Activated naive CD4-positive, alpha-beta T cell treated with Interleukin-2 at 50 U/mL for 16 hours (primary cell): ENCODE data around the gene CATSPER4.
A peak's percentile ranks its signal among the peaks of the same experiment; 100 is the strongest.

ENCODE experiments used
- DNase-seq: peaks from one replicate; pipeline ENCODE4 v3.0.0-alpha.2; 2020

CATSPER4 gene

GRCh38 chr1:26190373-26190987 is at the start of gene CATSPER4:
CATSPER4 (plus strand) TSS chr1:26190602; CDS start chr1:26190628, 26 bp downstream.
- no peak for DNase-seq

GRCh38 chr1:26142159-26142558 is 48.2 kb upstream of the CATSPER4 start:
- DNase-seq: no peak

GRCh38 chr1:26145041-26145959 is 45.1 kb upstream of the CATSPER4 start:
- peak; percentile 70 for DNase-seq

GRCh38 chr1:26145960-26146294 is 44.5 kb upstream of the CATSPER4 start:
- DNase-seq: no peak

GRCh38 chr1:26148887-26149286 is 41.5 kb upstream of the CATSPER4 start:
- no peak for DNase-seq

GRCh38 chr1:26153966-26154532 is 36.4 kb upstream of the CATSPER4 start:
- DNase-seq: no peak

GRCh38 chr1:26154750-26155149 is 35.7 kb upstream of the CATSPER4 start:
- DNase-seq: no peak

- no peak for DNase-seq
Observed at GRCh38 chr1:26155370-26156284, 34.8 kb upstream of the CATSPER4 start.

- no peak for DNase-seq
Observed at GRCh38 chr1:26156285-26157038, 33.9 kb upstream of the CATSPER4 start.

- no peak for DNase-seq
Observed at GRCh38 chr1:26158271-26158907, 32.0 kb upstream of the CATSPER4 start.

GRCh38 chr1:26158908-26159742 is 31.3 kb upstream of the CATSPER4 start, which contains the start of gene FAM110D:
FAM110D (plus strand) TSS chr1:26159079; CDS start chr1:26161292, 2,213 bp downstream.
- DNase-seq: no peak

GRCh38 chr1:26159743-26160039 is 30.7 kb upstream of the CATSPER4 start:
- no peak for DNase-seq

- no peak for DNase-seq
Observed at GRCh38 chr1:26160527-26161414, 29.6 kb upstream of the CATSPER4 start.

- peak; percentile 44 for DNase-seq
Observed at GRCh38 chr1:26161415-26162219, 28.8 kb upstream of the CATSPER4 start.

GRCh38 chr1:26162220-26162709 is 28.1 kb upstream of the CATSPER4 start:
- DNase-seq: no peak

- no peak for DNase-seq
Observed at GRCh38 chr1:26163684-26164035, 26.7 kb upstream of the CATSPER4 start.

- peak; percentile 59 for DNase-seq
Observed at GRCh38 chr1:26164036-26164860, 26.2 kb upstream of the CATSPER4 start.
